ENCODE data around the gene FKBP11.
"Not testable (repeated sequence)": the region's sequence is repeated elsewhere in the genome, so short reads cannot be mapped to it uniquely, and the experiment has no call there.

Gene FKBP11

DNA sequence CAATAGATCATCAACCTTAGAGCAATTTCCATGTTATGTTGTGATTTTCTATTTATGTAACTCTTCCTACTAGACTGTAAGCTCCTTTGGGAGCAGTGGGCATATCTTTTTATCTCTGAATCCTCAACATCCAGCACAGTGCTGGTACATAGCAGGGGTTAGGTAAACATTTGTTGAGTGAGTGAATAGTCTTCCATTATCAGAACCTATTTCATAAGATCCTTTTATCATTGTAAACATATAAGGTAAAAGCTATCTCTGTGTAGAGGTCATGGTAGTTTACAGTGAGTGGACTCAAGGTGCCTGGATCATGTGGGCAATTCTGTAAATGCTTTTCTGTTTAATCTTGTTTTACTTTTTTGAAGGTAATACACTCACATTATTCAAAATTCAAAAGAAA is 15.1 kb downstream of the FKBP11 start:
- DNase-seq (ENCODE audit: low read depth in 3 of 3, low spot score in 1 of 3) = no peak

DNA sequence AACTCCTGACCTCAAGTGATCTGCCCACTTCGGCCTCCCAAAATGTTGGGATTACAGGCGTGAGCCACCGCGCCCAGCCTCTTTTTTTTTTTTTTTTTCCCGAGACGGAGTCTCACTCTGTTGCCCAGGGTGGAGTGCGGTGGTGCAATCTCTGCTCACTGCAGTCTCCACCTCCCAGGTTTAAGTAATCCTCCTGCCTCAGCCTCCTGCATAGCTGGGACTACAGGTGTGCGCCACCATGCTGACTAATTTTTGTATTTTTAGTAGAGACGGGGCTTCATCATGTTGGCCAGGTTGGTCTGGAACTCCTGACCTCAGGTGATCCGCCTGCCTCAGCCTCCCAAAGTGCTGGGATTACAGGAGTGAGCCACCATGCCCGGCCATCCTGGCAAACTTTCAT is 15.6 kb downstream of the FKBP11 start:
- DNase-seq (ENCODE audit: low read depth in 3 of 3, low spot score in 1 of 3) = not testable (repeated sequence)

DNA sequence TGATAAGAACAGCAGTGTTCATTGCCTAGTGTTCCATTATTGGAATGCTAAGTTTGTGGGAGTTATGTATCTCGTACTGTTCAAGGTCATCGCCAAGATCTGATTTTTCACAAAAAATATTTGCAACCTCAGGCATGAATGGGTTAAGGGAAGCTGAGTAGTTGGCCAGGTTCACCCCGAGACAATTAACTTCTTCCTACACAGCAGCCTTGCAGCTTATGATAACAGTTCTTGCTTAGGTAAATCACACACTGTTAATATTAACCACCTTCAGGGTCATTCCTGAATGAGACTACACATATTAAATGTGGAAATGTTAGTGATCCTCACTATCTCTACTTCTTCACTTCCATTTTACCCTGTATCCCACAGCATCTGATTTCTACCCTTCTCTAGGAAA is 18.0 kb downstream of the FKBP11 start:
- DNase-seq (ENCODE audit: low read depth in 3 of 3, low spot score in 1 of 3) = no peak

DNA sequence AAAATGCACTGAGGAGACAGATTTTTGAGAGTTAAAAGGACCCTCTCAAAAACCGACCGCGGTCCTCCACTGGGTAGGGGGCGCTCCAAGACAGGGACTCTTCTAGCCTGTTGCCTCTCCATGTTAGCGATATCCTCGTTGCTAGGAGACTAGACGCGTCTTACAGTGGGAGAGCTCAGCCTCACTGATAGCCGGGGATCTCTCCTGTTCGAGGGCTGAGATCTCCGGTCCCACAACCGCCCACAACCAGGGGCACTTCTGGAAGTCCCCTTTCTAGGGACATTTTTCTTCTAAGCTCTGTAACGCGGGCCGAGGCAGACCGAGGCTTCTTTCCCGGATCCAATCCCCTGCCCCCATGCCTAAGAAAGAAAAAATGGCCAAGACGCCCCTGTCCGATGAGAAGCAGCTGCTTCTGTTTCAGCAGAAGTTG is 21.3 kb downstream of the FKBP11 start:
- DNase-seq (ENCODE audit: low read depth in 3 of 3, low spot score in 1 of 3) = peak; percentile 57 to 72 (median 62)

DNA sequence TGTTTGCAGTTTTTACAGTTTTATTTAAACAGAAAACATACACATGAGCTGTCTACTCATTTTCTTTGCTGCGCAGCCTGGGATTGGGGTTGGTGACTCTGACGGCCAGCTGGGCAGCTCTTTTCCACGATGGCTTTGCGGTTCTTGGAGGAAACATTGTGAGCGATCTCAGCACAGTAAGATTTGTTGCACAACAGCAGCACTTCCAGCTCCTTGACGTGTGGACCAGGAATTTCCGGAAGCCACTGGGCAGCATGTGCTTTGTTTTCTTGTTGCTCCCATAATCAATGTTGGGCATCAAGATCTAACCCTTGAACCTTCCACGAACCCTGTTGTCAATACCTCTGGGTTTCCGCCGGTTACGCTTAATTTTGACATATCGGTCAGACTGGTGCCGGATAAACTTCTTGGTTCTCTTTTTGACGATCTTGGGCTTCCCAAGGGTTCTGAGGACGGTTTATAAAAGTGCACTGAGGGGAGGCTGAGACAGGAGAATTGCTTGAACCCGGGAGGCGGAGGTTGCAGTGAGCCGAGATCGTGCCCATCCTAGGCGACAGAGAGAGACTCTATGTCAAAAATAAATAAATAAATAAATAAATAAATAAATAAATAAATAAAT is 21.8 kb downstream of the FKBP11 start:
- no peak for DNase-seq (ENCODE audit: low read depth in 3 of 3, low spot score in 1 of 3)

DNA sequence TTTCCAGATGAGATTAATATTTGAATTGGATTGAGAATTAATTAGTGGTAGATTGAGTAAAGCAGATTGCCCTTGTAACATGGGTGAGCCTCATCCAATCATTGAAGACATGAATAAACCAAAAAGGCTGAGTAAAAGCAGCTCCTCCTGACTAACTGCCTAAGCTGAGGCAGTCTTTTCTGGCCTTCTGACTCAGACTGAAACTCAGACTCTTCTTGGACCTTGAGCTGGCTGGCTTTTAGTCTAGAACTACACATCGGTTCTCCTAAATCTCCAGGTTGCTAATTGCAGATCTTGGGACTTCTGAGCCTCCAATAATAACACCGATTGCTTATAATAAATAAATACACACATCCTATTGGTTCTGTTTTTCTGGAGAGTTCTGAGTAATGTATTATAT is 24.0 kb downstream of the FKBP11 start:
- DNase-seq (ENCODE audit: low read depth in 3 of 3, low spot score in 1 of 3) = no peak

DNA sequence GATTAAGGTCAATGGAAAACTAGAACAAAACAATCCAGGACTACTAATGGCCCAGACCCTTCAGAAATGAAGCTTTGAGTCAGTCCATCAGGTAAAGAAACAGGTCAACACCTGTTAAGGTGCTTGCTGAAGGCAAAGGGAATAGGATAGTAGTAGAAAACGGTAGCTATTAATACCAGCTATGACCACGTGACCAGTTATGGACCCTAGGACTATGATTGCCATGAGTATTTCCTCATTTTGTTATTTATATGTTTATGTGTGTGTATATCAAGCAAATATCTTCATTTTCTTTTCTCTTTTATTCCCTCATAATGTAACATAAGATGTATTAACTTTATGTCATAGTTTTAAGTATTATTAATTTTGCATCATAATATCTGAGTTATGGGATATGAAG is 25.6 kb downstream of the FKBP11 start:
- DNase-seq (ENCODE audit: low read depth in 3 of 3, low spot score in 1 of 3) = no peak

DNA sequence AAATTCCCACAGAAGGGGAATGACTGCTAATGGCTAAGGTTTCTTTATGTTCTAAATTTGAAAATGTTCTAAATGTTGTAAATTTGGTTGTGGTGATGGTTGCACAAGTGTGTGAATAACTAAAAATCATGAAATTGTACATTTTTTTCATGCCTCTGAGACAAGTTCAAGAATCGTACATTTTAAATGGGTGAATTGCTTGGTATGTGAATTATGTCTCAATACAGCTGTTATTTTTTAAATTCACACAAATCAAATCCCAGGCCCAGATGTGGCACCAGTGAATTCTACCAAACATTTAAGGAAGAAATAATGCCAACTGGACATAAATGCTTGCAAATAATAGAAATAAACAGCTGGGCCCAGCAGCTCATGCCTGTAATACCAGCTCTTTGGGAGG is 31.0 kb downstream of the FKBP11 start:
- DNase-seq (ENCODE audit: low read depth in 3 of 3, low spot score in 1 of 3) = no peak

DNA sequence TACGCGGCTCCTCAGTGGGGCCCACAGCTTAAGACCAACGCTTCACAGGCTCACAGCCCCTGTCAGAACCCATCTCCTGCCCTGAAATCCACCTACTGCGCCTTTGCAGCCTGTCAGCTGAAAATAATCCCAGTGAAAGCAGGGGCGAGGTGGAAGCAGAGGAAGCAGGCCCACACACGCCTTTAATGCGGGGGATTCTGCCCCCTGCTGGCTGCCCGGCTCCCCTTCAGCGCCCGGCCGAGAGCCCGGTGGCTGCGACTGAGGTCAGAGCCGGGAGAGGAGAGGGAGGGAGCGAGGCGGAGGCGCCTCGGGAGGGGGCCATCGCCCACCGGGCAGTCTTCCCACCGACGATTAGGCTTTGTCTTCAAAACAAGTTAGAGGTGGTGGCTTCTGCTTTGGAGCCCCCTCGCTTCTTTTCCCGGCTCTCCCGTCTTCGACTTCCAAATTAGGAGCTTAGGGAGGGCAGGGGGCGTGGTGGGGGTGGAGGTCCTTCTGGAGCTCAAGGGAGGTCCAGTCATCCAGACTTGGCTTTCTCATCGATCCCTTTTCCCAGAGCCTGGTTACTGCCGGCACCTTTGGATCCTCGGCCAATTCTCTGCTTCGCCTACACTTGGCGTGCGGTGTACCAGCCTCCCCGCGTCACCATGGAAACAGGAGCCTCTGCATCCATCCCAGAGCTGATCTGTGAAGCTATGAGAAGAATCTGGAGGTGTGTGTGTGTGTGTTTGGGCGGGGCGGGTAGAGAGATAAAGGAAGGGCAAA is 34.5 kb downstream of the FKBP11 start:
- peak; percentile 26 to 71 (median 50) for DNase-seq (ENCODE audit: low read depth in 3 of 3, low spot score in 1 of 3)

DNA sequence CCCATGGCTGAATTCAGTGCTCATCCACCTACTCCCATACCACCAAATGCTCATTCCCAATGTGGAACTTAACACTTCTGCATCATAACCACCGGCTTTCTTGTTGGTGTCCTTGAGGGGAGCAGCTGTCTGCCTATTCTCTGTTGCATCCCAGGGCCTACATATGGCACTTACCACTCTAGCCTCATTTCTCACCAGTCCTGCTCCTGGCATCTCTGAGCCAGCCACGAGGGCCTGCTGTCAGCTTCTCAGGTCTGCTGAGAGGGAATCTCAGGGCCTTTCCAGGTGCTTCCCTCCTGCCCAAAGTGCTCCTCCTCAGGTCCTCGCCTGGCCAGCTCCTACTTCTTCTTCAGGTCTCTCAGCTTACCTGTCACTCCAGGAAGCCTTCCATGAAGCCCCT is 35.6 kb downstream of the FKBP11 start:
- no peak for DNase-seq (ENCODE audit: low read depth in 3 of 3, low spot score in 1 of 3)

DNA sequence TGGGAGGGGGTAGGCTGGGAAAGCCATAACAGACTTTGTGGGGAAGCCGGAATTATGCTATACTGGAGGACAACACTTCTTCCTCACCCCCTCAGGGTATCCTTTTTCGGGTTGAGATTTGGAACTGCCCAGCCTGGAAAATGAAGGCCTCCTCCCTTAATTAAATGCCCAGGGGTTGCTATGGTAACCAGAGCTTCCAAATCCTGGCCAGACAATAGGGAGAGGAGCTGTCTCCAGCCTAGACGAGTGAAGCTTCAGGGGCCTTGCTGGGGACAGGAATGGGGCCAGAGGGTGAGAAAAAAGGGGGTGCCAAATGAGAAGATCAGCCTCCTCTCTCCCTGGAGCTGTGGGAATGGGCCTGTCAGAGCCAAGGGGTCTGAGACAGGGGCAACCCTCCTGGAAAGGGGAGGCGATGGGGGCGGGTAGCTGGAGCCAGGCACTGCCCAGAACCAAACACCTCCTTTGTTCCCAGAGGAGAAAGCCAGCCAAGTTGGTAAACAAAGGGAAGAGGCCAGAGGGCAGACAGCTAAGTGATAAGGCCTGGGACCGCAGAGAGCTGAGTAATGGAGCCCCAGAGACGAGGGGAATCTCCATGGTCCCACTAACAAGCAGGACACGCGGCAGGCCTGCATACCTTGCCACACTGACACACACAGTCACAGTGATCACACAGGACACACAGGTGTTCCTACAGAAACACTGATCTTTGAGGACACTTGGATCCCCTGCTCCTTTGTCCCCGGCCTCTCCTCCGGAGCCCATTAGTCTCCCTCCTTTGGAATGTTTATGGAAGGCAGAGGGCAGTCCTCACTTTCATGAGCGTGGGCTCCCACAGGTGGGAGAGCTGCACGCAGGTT is 41.8 kb downstream of the FKBP11 start:
- DNase-seq (ENCODE audit: low read depth in 3 of 3, low spot score in 1 of 3) = no peak

DNA sequence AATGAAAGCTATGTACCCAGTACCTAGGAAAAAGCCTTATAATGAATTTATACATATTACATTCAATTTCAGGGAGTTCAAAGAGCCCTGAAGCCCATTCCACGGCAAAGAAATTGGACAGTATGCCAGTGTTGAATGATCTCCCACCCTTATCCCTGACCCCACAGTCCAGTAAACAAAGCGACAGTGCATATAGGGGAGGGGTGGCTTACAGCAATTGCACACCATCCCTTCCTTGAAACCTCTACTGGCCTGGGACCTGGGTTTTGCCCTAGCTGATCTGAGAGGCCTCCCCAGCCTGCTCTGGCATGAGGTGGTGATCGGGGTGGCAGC is 42.4 kb downstream of the FKBP11 start:
- no peak for DNase-seq (ENCODE audit: low read depth in 3 of 3, low spot score in 1 of 3)

DNA sequence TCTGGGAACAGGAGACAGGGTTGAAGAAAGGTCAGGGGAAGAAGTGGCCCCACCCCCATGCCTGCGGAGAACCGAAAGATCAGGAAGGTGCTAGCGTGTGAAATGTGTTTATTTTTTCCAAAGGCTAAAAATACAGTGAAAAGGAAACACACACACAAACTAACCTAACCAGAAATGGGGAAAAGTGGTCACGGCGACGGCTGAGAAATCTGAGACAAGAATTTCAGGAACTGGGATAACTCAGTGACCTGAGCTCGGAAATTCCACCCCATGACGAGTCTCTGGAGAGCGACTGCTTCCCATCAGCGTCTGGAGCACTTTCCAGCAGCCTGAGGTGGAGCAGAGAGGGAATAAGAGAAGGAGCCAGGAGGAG is 43.0 kb downstream of the FKBP11 start:
- no peak for DNase-seq (ENCODE audit: low read depth in 3 of 3, low spot score in 1 of 3)

DNA sequence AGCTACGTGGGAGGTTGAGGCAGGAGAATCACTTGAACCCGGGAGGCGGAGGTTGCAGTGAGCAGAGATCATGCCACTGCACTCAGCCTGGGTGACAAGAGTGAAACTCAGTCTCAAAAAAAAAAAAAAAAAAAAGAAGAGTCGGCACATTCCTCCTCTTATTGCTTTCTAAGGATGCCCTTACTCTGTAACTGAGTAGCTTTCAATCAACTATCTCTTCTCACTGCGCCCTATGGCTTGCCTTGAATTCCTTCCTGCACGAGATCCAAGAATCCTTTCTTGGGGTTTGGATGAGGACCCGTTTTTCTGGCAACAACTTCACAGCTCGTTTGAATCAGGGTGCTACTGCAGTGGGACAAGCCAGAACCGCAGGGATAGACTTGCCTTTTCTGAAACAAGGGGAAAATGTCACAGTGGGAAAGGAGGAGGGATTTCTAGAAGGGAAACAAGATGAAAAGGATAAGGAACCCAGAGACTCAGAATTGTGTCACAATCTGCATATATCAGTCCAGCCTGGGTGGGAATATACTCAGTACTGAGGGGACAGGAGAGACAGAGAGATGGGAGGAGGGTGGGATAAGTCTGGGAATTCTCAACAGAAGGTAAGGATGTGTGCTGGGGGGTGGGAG is 43.5 kb downstream of the FKBP11 start:
- DNase-seq (ENCODE audit: low read depth in 3 of 3, low spot score in 1 of 3) = no peak

DNA sequence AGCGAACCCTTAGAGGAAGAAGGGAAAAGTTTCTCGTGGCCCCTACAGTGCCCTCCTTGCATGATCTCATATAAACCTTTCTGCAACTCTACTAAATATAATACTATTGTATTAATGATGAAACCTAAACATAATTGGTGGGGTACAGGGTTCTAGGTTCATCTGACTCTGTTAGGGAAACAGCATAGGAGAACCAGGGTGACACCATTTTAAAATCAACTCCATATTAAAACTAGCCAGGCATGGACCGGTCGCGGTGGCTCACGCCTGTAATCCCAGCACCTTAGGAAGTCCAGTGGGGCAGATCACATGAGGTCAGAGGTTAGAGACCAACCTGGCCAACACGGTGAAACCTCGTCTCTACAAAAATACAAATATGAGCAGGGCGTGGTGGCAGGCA is 44.6 kb downstream of the FKBP11 start:
- no peak for DNase-seq (ENCODE audit: low read depth in 3 of 3, low spot score in 1 of 3)

DNA sequence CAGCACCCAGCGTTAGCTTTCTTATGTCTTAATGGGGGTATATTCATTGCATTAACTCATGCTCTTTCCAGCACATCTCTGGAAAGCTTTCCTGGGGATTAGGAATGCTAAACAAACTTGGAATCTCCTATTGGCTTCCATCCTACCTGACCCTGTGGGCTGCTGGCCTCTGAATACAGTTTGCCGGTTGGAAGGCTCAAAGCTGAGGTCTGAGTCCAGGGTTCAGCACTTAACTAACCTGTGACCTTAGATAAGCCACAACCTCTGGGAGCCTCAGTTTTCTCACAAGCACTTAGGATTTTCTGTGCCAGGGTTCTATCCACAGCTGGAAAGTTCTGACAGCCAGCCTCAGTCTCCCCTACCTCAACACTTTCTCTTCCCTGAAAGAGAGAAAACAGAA is 46.7 kb downstream of the FKBP11 start:
- no peak for DNase-seq (ENCODE audit: low read depth in 3 of 3, low spot score in 1 of 3)

DNA sequence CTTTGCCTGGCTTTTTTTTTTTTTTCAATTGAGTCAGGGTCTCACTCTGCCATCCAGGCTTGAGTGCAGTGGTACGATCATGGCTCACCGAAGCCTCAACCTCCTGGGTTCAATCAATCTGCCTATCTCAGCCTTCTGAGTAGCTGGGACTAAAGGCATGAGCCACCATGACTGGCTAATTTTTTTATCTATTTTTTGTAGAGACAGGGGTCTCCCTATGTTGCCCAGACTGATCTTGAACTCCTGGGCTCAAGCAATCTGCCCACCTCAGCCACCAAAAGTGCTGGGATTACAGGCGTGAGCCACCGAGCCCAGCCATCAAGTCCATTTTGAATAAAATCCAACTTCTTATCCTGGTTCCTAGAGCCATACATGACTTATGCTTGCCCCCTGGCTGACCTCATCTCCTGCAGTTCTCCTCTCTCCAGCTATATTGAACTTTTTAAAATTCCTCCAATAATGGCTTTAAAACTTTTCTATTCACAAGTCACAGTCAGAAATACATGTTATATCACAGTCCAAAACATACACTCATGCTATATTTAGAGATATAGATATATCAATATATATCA is 49.3 kb downstream of the FKBP11 start:
- no peak for DNase-seq (ENCODE audit: low read depth in 3 of 3, low spot score in 1 of 3)

DNA sequence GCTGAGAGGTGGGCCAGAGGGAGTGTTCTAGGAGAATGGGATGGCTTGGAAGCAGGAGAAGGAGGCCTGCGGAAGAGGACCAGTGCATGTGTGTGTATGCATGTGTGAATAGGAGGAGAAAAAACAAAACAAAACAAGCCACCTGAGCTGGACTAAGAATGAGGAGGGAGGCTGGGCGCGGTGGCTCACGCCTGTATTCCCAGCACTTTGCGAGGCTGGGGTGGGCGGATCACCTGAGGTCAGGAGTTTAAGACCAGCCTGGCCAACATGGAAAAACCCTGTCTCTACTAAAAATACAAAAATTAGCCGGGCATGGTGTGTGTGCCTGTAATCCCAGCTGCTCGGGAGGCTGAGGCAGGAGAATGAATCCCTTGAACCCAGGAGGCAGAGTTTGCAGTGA is 51.8 kb downstream of the FKBP11 start:
- DNase-seq (ENCODE audit: low read depth in 3 of 3, low spot score in 1 of 3) = not testable (repeated sequence)

DNA sequence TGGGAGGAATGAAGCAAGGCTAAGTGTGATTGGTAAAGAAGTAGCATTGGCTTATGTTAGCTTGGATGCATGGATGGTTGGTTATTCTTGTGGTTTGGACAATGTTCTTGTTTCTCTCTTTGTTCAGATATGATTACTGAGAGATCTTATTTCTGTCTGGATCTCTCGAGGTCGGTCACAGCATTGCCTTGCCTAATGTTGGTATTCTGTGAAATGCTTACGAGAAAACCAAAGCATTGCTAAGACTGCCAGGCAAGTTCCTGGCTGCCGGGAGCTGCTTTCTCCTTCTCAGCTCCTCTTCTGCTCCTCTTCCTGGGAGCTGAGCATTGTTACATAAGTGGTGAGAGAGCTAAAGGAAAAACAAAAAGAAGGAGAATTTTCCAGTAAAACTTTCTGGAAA is 52.2 kb downstream of the FKBP11 start:
- DNase-seq (ENCODE audit: low read depth in 3 of 3, low spot score in 1 of 3) = no peak
